ENCODE measurements around the gene PAK4.
"Not testable (repeated sequence)": the region's sequence is repeated elsewhere in the genome, so short reads cannot be mapped to it uniquely, and the experiment has no call there.

PAK4 gene

DNA sequence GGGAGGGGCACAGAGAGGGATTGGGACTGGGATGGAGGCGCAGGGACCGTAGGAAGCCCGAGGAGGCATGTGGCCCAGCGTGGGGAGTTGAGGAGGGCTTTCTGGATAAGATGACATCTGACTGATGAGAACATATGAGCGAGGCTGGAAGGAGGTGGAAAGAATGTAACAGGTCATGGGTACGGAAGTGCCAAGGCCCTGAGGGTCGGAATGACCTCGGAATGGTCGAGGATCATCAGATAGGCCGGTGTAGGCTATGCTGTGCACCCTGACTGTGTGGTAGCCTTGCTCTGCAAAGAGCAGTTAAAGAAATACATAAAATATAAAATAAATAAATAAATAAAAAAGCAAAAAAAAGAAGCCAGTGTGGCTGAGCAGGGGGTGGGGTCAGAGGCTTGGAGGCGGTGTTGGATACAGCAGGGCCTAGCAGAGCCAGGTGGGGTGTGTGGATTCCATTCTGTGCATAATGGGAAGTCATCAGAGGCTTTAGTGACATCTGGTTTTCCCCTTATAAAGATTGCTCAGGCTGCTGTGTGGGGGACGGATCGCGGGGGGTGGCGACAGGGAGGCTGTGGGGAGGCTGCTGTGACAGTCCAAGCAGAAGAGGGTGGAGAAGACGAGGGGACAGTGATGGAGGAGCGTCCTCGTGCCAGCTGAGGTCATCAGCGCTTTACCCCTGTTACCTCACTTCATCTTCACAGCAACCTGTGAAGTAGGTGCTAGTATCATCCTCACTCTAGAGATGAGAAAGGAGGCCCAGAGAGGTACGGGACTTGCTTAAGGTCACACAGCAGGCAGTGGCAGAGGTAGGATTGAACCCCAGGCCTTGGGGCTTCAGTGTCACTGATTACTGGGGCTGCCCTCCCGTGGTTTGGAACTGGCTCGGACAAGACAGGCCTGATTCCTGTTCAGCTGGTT is 5.0 kb downstream of the PAK4 start:
- no peak for DNase-seq

DNA sequence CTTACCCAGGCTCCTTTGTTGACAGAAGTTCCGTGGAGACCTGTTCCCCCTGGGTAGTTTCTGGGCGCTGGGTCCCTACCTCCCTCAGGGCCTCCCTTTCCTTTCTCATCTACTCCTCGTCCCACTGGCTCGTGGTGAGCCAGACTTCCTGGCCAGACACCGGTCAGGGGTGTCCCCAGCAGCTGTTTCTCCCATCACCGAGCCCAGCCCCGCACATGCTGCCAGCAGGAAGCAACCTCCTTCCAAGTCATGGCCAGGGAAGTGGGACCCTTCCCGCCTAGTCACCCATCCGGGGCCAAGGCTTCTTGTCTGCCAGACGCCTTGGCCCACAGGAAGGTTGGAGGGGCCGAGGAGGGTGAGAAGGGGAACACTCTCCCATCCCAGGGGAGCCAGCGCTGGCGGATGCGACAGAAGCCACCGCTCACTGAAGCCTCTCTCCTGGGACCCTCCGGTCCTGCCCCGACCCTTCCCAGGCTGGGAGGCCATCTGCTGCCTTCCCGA is 5.7 kb downstream of the PAK4 start:
- no peak for DNase-seq

GRCh38 chr19:39132344-39132969 is 6.9 kb downstream of the PAK4 start:
- DNase-seq, result no peak

GRCh38 chr19:39133431-39134270 is 8.1 kb downstream of the PAK4 start:
- DNase-seq, result no peak

DNA sequence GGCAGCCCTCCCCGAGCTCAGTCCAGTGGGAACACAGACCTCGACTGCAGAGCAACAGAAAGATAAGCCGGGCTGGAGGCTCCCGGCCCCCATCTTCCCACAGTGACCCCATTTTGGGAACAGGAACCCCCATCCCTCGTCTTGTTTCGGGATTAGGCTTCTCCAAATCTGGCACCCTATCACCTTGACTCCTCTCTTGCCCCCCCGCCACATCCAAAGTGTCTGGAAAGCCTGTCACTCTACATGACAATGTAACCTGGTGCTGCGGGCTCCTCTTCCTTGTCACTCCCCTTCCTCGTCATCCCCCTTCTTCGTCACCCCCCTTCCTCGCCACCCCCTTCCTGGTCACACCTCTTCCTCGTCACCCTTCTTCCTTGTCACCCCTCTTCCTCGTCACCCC is 10.1 kb downstream of the PAK4 start:
- no peak for DNase-seq

GRCh38 chr19:39136225-39136940 is 10.8 kb downstream of the PAK4 start:
- no peak for DNase-seq

- no peak for DNase-seq
Observed at GRCh38 chr19:39137131-39137530, 11.5 kb downstream of the PAK4 start.

DNA sequence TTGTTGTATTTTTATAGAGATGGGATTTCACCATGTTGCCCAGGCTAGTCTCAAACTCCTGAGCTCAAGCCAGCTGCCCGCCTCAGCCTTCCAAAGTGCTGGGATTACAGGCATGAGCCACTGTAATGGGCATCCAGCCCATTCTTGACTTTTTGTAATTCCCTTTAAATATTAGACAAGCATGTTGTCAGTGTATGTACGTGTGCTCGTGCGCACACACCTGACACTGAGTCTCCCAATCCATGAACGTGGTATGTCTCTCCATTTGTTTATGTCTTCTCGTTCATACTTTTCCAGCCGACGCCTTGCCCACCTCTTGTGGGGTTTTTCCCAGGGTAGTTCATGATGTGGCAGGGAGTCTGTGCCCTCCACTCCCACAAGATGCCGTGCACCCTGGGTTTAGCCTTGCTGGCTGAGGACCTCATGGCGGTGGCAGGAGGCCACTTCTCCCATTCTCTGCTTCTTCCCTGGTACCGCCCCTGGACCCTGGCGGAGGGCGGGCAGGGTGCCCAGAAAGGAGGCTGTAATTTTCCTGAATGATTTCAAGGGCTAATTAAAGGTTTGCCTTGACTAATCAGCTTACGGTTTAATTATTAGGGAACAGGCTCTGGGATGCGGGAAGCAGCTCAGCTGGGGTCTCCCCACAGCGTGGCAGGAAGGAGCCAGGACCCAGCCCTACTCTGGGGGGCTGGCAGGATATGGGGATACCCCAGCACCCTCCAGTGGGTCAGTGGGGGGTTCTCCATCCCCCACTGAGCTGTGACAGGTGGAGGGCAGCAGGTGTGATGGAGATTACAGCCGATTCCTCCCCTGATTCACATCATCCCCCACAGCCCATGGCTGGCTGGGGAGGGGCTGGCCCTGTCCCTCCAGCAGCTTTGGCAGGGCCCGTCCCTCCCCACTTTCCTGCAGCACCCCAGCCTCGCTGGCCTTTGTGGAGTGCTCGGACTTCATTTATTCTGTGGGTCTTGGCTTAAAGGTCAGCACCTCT is 12.9 kb downstream of the PAK4 start:
- DNase-seq, result no peak

GRCh38 chr19:39139305-39139874 is 13.8 kb downstream of the PAK4 start:
- no peak for DNase-seq

DNA sequence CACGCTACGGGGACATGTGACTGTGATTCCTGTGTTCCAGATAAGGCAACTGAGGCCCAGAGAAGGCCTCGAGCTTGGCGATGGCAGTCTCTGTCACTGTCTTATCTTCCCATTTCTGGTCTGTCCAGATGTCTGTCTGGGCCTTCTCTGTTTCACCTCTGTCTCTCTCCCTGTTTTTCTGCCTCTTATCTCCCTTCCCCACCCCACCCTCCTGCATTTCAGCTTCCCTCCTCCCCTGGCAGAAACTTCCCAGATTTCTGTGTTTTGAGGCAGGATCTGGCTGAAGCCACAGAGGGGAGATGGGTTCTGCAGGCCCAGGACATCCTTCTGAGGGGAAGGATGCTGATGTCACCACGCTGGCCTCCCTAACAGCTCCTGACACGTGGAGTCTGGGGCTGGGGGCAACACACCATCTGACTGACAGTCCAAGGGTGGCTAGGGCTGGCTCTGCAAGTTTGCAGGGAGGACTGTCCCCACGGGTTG is 14.4 kb downstream of the PAK4 start:
- no peak for DNase-seq

GRCh38 chr19:39140594-39140993 is 15.0 kb downstream of the PAK4 start:
- DNase-seq, result no peak

DNA sequence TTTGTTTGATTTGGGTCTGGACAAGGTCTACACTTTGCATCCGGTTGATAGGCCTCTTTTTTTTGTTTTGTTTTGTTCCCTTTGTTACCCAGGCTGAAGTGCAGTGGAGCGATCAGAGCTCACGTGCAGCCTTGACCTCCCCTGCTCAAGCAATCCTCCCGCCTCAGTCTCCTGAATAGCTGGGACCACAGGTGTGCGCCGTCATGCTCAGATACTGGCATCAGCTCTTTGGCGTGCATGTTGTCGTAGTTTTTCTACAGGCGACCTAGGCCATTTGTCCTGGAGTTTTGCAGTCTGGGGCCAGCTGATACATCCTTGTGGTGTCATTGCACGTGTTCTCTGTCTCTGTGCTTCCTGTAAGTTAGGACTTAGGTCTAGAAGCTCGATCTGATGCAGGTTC is 16.3 kb downstream of the PAK4 start:
- no peak for DNase-seq

DNA sequence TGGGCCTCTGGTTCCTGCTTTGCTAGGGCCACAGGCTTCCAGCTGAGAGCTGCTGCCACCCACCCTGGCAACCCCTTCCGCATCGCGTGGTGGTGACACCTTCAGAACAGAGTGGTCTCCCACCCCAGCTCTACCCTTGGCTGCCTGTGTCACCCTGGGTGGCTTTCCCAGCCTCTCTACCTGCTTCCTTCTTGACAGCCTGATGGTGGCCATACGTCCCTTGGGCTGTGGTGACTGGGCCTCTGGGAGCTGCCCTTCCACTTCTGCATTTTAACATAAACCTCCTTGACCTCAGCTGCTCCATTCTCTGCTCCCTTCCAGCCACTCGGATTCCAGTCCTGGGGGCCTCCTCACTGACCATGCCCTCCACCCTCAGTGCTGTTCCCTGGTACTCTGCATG is 17.0 kb downstream of the PAK4 start:
- DNase-seq, result no peak

GRCh38 chr19:39143757-39144289 is 18.2 kb downstream of the PAK4 start:
- not testable (repeated sequence) for DNase-seq

GRCh38 chr19:39144290-39145071 is 18.9 kb downstream of the PAK4 start:
- no peak for DNase-seq

DNA sequence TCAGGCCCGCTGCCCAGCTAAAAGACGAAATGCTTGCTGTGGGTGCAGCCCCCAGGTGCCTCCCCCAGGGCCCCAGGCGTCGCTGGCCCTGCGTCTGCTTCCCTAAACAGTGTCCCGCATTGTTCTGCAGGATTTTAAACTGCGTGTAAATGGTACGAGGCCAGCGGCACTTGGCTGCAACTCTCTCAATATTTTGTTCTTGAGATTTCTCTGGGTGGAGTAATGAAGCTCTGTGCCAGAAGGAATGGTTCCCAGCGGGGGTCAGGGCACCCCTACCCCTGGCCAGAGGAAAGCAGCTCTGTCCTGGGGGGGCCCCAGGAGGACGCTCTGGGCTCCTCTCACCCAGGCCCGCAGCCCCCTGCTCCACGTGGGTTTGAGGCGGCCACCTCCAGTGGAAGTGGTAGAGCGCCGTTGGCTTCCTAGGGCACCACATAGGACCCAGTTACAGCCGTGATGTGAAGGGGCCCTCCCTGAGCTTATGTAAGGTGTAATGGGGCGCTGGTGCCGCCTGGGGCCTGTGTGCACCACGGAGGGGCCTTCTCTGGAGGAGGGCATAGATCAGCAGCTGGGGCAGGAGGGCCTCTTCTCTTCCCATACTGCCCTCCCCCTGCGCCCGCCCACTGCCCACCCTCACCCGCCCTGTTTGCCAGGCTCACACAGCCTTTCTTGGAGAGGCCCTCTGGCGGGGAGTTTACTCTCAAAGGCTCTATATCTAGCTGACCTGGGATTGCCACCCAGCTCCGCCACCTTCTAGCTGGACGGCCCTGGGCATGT is 19.8 kb downstream of the PAK4 start:
- no peak for DNase-seq

DNA sequence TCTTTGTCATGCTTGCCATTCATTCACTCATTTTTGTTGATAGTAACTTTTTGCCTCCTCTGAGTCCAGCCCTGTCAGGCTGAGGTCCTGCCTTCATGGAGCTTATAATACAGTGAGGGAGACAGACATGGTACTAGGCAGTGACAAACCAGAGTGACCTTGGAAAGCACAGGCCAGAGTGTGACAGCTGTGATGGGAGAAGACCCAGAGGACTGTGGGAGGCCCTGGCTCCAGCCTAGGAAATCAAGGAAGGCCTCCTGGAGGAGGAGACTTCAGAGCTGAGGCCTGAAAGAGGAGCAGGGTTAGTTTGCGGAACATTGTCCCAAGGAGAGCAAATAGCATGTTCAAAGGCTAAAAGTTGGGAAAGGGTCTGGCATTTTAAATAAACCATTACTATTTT is 20.5 kb downstream of the PAK4 start:
- DNase-seq, result no peak

DNA sequence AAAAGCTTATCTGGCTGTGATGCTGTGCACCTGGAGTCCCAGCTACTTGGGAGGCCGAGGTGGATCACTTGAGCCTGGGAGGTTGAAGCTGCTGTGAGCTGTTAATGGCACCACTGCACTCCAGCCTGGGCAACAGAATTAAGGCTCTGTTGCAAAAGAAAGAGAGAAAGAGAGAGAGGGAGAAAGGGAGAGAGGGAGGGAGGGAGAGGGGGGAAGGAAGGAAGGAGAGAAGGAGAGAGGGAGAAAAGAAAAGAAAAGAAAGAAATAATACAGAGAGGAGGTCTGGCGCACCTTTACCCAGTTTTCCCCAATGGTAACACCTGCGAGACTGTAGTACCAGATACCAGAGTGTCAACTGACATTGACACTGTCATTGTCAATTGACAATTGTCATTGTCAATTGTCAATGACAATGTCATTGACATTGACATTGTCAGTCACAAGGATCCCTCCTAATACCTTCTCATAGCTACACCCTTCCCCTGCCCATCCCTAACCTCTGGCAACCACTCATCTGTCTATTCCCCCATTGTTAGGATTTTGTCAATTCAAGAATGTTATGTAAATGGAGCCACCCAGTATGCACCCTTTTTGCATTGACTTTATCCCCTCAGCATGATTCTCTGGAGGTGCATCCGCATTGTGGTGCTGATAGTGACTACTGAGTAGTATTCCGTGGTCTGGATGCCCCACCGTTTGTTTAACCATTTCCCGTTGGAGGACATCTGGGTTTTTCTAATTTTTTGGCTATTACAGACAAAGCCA is 21.3 kb downstream of the PAK4 start:
- DNase-seq, result no peak
